Activated CD4-positive, alpha-beta T cell treated with anti-CD3 and anti-CD28 coated beads, Interleukin-2, Interleukin-4, amounts not matched to agents 100 ng/mL and 50 ng/mL, durations not matched to agents 16 hours and 8 hours (primary cell): ENCODE results near the gene PTPN2.
A peak's percentile ranks its signal among the peaks of the same experiment; 100 is the strongest.
"Not testable (repeated sequence)": the region's sequence is repeated elsewhere in the genome, so short reads cannot be mapped to it uniquely, and the experiment has no call there.

Source experiments
- DNase-seq: peaks from one replicate; pipeline ENCODE4 v3.0.0-alpha.2; 2020; ENCODE audit warnings: low spot score

PTPN2 gene

GRCh38 chr18:12891561-12891960 is 7.5 kb upstream of the PTPN2 start:
- no peak for DNase-seq

DNA sequence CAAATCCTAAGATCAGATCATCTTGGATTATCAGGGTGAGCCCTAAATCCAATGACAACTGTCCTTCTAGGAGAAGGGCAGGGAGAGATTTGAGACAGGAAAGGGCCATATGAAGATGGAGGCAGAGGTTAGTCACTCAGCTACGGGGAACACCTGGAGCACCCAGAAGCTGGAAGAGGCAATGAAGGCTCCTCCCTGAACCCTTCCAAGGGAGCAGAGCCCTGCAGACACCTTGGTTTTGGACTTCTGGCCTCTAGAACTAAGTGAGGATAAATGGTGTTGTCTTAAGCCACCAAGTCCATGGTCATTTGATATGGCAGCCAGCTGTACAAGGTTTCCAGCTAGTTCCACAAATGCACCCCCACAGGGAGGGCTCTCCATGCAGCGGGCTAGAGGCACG is 6.9 kb upstream of the PTPN2 start:
- DNase-seq = no peak

GRCh38 chr18:12886498-12887126 is 2.6 kb upstream of the PTPN2 start:
- no peak for DNase-seq

- no peak for DNase-seq
These were observed 1.5 kb upstream of the PTPN2 start for GRCh38 chr18:12885500-12885899.

DNA sequence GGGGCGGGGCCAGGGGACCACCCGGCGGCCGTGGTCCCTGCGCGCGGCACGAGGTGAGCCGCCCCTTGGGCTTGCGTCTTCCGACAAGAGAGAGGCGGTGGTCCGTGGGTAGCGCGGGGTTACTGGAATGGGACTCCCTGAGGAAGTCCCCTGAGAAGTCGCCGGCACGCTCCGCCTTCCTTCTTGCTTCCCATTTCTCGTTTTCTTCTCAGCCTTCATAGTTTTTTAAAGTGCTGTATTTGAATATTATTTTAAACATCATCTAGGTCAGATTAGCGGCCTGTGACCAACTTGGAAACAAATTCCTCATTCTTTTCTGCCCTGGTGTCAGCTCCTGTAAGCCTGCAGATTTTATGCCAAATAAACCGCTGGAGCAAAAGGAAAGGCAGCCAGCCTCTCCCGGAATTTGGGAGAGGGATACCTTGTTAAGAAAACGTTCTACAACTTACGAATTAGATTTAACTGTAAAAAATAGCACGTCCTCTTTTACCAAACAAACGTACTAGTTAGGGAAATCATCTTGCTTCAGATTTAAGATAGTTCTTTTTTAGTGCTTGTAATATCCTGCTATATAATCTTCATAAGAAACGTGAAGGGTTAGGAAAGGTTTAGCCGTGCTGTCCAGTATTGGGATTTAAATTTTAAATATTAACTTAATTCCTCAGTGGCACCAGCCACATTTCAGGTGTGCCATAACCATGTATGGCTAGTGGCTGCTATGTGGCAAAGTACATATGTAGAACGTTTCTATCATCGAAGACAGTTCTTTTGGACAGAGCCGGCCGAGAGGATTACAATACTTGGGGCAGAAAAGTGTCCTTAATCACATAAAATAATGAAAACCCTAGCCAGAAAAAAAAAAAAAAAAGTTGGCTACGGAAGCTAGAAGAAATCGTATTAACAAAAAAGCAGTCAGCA is 628 bp upstream of the PTPN2 start:
- no peak for DNase-seq

GRCh38 chr18:12883372-12883683 is 709 bp downstream of the PTPN2 start:
- DNase-seq = no peak

DNA sequence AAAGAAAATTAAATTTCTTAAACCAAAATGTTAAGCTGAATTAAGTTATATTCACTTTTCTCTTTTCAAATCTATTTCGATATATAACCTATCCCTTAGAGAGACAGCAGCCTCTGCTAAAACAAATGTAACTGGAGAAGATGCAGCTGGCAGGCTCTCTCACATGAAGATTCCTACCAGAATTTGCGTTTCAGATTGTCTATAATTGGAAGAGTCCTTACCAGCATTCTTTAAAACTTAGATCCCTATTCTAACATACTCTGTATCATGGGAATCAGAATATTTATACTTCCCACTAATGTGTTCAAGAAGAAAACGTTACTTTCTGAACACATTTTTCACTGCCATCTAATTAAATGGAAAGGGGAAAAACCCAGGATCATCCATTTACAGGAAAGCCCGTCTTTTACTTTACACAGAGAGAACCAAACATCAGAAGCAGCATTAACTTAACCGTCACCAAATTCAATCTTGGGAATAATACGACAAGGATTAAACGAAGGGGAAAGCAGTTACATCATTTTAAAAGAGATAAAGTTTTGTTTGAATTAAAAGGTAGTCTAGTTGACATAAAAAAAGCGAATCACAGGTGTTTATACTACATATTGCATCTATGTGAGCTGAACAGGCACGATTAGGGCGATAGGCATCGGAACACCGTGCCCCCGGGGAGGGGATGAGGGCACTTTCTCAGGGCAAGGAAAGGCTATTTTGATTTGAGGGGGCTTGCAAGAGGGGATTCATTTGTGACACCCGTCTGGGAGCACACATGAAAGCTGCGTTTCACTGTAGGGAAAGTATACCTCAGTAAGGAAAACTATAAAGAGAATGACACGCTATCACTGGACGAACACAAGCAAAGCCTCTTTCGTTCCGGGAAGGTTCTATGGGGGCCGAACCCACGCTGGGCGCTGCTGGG is 1.3 kb downstream of the PTPN2 start:
- no peak for DNase-seq

- DNase-seq = no peak
These were observed 3.5 kb downstream of the PTPN2 start for GRCh38 chr18:12880541-12880910.

- peak; percentile 19 for DNase-seq
These were observed 4.0 kb downstream of the PTPN2 start for GRCh38 chr18:12879840-12880540.

DNA sequence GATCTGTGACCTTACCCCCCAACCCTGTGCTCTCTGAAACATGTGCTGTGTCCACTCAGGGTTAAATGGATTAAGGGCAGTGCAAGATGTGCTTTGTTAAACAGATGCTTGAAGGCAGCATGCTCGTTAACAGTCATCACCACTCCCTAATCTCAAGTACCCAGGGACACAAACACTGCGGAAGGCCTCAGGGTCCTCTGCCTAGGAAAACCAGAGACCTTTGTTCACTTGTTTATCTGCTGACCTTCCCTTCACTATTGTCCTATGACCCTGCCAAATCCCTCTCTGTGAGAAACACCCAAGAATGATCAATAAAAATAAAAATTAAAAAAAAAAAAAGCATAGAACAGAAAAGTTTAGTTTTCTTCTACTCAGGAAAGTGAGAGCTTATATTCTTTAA is 9.0 kb downstream of the PTPN2 start:
- not testable (repeated sequence) for DNase-seq

- not testable (repeated sequence) for DNase-seq
These were observed 10.0 kb downstream of the PTPN2 start for GRCh38 chr18:12873961-12874567.

DNA sequence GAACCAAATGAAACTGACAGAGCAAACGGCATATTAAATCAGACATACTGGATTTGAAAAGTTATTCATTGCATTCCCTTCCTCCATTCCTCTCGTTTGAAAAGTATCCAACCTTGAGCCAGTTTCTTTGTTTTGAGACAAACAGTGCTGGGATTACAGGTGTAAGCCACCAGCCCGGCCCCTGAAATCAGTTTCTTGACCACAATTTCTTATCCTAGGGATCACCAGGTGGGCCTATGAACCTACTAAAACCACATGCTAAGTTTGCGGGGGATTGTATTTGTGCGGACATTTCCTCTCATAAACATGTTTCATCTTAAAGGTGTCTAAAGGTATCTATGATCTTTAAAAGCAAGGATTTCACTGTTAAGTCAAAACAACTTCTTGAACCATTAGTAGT is 11.6 kb downstream of the PTPN2 start:
- DNase-seq = no peak

DNA sequence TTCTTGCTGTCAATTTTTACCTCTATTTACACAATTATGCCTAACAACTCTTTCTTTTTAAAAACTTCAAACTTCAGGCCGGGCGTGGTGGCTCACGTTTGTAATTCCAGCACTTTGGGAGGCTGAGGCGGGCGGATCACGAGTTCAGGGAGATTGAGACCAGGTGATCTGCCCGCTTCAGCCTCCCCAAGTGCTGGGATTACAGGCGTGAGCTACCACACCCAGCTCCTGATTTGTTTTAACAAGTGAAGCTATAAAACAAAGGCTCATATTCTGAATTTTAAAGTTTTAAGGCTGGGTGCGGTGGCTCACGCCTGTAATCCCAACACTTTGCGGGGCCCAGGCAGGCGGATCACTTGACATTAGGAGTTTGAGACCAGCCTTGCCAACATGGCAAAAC is 15.5 kb downstream of the PTPN2 start:
- no peak for DNase-seq

GRCh38 chr18:12867441-12868123 is 16.5 kb downstream of the PTPN2 start:
- DNase-seq = no peak

- no peak for DNase-seq
These were observed 20.3 kb downstream of the PTPN2 start for GRCh38 chr18:12863687-12864216.

GRCh38 chr18:12862874-12863482 is 21.1 kb downstream of the PTPN2 start:
- DNase-seq = no peak

DNA sequence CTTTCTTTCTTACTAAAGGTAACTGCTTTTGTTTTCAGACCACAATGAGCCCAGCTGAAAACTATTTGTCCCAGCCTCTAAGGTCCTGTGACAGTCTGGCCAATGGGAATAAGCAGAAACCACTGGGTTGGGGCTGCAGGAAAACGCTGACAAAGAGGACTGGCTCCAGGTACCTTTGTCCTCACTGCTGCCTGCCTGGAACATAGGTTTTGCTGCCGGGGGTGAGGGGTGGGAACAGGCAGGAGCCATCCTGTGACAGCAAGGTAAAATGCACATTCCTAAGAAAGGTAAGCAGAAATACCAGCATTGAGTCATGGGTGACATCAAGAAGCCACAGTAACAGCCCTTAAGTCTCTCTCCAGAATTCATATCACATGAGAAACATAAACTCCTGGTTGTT is 21.6 kb downstream of the PTPN2 start:
- DNase-seq = no peak

- DNase-seq = no peak
These were observed 22.4 kb downstream of the PTPN2 start for GRCh38 chr18:12861637-12862036.

DNA sequence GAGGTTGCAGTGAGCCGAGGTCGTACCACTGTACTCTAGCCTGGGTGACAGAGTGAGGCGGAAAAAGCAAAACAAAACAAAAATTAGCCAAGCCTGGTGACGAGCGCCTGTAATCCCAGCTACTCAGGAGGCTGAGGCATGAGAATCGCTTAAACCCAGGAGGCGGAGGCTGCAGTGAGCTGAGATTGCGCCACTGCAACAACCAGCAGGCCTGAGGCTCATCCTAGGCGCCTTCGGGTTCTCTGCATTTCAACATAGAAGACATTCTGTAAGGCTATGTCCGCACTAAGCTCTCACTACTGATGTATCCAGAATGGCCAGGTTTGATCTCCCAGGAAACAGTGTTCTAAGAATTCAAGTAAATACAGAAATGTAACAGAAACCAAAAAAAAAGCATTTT is 23.5 kb downstream of the PTPN2 start:
- no peak for DNase-seq

- no peak for DNase-seq
These were observed 25.0 kb downstream of the PTPN2 start for GRCh38 chr18:12858991-12859390.
